ENCODE results near the gene THAP7. TPM values are rescaled to one million over a fixed set of nuclear protein-coding genes. Genes with fewer than 3 reads are reported as not detected.

The THAP7 gene
- total and polyA plus RNA-seq, 9 of the 15 experiments (the other 6 are each of a cell fraction or from before 2014, with no cell fraction given) = 7.9 to 263 (median 84.1) TPM

DNA sequence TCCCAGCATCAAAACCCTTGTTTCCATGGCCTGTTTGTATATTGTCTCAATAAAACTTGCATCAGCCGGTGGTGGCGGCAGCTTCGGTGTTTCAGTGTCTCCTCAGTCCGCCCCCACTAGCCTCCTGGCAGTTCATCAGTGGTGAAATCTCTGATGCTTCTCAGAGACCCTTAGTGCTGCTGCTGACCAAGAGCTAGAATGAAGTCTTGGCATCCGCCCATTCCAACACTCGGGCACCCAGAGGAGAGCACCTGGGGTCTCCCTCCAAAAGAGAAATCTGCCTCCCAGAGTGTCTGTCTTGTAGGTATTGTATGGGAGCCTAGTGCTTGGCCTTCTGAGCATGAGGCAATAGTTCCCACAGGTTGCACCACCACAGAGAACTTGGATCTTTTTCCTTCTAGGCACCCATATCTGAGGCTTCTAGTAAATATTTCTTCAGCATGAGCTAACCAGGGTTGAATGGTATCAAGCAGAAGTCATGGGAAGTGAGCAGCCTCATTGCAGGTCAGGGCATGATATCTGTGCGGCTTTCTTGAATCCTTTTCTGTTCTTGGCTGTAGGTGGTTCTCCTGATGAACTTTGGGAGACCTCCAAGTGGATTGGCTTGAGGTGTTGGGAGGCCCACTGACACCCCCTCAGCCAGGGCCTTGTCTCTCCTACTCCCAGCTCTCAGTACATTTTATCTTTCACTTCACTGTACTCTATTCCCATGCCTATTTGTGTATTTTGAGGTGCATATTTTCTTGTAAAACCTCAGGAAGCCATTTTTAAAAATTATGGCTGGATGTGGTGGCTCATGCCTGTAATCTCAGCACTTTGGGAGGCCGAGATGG, 48.0 kb downstream of the THAP7 start (continued):
- TF ChIP-seq, protein P1, sequence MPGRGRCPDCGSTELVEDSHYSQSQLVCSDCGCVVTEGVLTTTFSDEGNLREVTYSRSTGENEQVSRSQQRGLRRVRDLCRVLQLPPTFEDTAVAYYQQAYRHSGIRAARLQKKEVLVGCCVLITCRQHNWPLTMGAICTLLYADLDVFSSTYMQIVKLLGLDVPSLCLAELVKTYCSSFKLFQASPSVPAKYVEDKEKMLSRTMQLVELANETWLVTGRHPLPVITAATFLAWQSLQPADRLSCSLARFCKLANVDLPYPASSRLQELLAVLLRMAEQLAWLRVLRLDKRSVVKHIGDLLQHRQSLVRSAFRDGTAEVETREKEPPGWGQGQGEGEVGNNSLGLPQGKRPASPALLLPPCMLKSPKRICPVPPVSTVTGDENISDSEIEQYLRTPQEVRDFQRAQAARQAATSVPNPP (IDR thresholded peaks at IDR 0.05; ENCODE audit: borderline replicate concordance, insufficient read depth, insufficient read length) = no peak
- TF ChIP-seq RBM17 (IDR thresholded peaks at IDR 0.05; ENCODE audit: borderline replicate concordance, low read depth, low read length) (no peak), CHCHD3 (CRISPR knock-in tag; IDR thresholded peaks at IDR 0.05) (no peak), SOX6 (IDR thresholded peaks at IDR 0.05) (no peak; the same call in 1 of the 2 replicates), RNF2 (IDR thresholded peaks at IDR 0.05) (no peak), SP1 (CRISPR knock-in tag; IDR thresholded peaks at IDR 0.05) (no peak), ESRRB (CRISPR knock-in tag; IDR thresholded peaks at IDR 0.05; ENCODE audit: borderline replicate concordance) (no peak), FOXK2 (conservative IDR thresholded peaks at IDR 0.05 in 1 of 2, IDR thresholded peaks at IDR 0.05 in 1 of 2; ENCODE audit: low read depth in 2 of 2) (no peak; a peak in 1 of 4 replicates), SRSF9 (IDR thresholded peaks at IDR 0.05; ENCODE audit: borderline replicate concordance, low read depth, low read length) (no peak), TOE1 (IDR thresholded peaks at IDR 0.05; ENCODE audit: borderline replicate concordance) (no peak; the same call in 1 of the 2 replicates), TOE1 (CRISPR knock-in tag; IDR thresholded peaks at IDR 0.05; ENCODE audit: borderline replicate concordance, low read depth) (no peak), SAFB2 (IDR thresholded peaks at IDR 0.05; ENCODE audit: borderline replicate concordance, low read depth, low read length, severe bottlenecking) (no peak), SMARCE1 (IDR thresholded peaks at IDR 0.05) (no peak), FOSL1 (tag; conservative IDR thresholded peaks at IDR 0.05) (0 out of 2 replicates have a peak, but pooled peaks have one; percentile 10), CTBP1 (IDR thresholded peaks at IDR 0.05; ENCODE audit: borderline replicate concordance) (peak; percentile 54), THRAP3 (IDR thresholded peaks at IDR 0.05; ENCODE audit: borderline replicate concordance) (0 out of 2 replicates have a peak, but pooled peaks have one; percentile 20), ZNF561 (CRISPR knock-in tag; conservative IDR thresholded peaks at IDR 0.05) (no peak)
- TF ChIP-seq, protein P2, sequence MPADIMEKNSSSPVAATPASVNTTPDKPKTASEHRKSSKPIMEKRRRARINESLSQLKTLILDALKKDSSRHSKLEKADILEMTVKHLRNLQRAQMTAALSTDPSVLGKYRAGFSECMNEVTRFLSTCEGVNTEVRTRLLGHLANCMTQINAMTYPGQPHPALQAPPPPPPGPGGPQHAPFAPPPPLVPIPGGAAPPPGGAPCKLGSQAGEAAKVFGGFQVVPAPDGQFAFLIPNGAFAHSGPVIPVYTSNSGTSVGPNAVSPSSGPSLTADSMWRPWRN (IDR thresholded peaks at IDR 0.05; ENCODE audit: low read depth) = 0 out of 2 replicates have a peak, but pooled peaks have one; percentile 30
- TF ChIP-seq, protein P3, sequence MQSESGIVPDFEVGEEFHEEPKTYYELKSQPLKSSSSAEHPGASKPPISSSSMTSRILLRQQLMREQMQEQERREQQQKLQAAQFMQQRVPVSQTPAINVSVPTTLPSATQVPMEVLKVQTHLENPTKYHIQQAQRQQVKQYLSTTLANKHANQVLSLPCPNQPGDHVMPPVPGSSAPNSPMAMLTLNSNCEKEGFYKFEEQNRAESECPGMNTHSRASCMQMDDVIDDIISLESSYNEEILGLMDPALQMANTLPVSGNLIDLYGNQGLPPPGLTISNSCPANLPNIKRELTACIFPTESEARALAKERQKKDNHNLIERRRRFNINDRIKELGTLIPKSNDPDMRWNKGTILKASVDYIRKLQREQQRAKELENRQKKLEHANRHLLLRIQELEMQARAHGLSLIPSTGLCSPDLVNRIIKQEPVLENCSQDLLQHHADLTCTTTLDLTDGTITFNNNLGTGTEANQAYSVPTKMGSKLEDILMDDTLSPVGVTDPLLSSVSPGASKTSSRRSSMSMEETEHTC (IDR thresholded peaks at IDR 0.05) = no peak
- TF ChIP-seq, protein P4, sequence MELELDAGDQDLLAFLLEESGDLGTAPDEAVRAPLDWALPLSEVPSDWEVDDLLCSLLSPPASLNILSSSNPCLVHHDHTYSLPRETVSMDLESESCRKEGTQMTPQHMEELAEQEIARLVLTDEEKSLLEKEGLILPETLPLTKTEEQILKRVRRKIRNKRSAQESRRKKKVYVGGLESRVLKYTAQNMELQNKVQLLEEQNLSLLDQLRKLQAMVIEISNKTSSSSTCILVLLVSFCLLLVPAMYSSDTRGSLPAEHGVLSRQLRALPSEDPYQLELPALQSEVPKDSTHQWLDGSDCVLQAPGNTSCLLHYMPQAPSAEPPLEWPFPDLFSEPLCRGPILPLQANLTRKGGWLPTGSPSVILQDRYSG (tag; conservative IDR thresholded peaks at IDR 0.05; ENCODE audit: low read depth) = no peak
- TF ChIP-seq, protein P5, sequence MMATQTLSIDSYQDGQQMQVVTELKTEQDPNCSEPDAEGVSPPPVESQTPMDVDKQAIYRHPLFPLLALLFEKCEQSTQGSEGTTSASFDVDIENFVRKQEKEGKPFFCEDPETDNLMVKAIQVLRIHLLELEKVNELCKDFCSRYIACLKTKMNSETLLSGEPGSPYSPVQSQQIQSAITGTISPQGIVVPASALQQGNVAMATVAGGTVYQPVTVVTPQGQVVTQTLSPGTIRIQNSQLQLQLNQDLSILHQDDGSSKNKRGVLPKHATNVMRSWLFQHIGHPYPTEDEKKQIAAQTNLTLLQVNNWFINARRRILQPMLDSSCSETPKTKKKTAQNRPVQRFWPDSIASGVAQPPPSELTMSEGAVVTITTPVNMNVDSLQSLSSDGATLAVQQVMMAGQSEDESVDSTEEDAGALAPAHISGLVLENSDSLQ (IDR thresholded peaks at IDR 0.05) = no peak
- TF ChIP-seq, protein P6, sequence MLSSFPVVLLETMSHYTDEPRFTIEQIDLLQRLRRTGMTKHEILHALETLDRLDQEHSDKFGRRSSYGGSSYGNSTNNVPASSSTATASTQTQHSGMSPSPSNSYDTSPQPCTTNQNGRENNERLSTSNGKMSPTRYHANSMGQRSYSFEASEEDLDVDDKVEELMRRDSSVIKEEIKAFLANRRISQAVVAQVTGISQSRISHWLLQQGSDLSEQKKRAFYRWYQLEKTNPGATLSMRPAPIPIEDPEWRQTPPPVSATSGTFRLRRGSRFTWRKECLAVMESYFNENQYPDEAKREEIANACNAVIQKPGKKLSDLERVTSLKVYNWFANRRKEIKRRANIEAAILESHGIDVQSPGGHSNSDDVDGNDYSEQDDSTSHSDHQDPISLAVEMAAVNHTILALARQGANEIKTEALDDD (IDR thresholded peaks at IDR 0.05) = 0 out of 2 replicates have a peak, but pooled peaks have one; percentile 36
